ENCODE results near the gene CP.
"Not testable (repeated sequence)": the region's sequence is repeated elsewhere in the genome, so short reads cannot be mapped to it uniquely, and the experiment has no call there.

CP gene

GRCh38 chr3:149227591-149228268 lies 6.1 kb upstream of the CP start:
- no peak for DNase-seq (ENCODE audit: low read depth)

GRCh38 chr3:149226776-149227175 lies 5.1 kb upstream of the CP start:
- no peak for DNase-seq (ENCODE audit: low read depth)

GRCh38 chr3:149224736-149225594 lies 3.3 kb upstream of the CP start:
- no peak for DNase-seq (ENCODE audit: low read depth)

DNA sequence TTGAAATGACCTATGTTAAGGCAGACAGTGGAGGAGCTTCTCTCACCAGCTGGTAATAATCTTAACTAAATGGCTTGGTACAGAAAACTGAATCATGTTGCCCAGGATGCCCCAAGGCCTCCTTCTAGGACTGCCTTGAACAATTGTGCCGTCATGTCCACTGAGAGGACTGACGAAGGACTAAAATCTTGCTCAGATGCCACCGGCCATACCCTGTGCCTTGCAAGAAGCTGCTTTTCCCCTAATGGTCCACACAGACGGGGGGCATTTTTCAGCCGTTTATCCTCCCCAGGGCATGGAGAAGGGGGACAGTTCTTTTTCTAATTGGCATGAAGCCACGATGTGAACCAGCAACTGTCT lies 1.8 kb upstream of the CP start:
- no peak for DNase-seq (ENCODE audit: low read depth)

DNA sequence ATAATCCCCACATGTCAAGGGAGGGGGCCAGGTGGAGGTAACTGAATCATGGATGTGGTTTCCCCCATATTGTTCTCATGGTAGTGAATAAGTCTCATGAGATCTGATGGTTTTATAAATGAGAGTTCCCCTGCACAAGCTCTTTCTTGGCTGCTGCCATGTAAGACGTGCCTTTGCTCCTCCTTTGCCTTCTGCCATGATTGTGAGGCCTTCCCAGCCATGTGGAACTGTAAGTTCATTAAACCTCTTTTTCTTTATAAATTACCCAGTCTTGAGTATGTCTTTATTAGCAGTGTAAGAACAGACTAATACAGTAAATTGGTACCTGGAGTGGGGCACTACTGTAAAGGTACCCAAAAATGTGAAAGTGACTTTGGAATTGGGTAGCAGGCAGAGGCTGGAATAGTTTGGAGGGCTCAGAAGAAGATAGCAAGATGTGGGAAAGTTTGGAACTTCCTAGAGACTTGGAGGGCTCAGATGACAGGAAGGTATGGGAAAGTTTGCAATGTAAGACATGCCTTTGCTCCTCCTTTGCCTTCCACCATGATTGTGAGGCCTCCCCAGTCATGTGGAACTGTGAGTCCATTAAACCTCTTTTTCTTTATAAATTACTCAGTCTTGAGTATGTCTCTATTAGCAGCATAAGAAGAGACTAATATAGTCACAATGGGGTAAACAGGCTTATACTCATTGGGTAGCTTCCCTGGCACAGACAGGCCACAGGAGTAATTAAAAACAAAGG lies 2.1 kb downstream of the CP start:
- DNase-seq (ENCODE audit: low read depth) = not testable (repeated sequence)

GRCh38 chr3:149217347-149217746 lies 4.3 kb downstream of the CP start:
- DNase-seq (ENCODE audit: low read depth) = no peak

GRCh38 chr3:149216193-149216869 lies 5.3 kb downstream of the CP start:
- no peak for DNase-seq (ENCODE audit: low read depth)

DNA sequence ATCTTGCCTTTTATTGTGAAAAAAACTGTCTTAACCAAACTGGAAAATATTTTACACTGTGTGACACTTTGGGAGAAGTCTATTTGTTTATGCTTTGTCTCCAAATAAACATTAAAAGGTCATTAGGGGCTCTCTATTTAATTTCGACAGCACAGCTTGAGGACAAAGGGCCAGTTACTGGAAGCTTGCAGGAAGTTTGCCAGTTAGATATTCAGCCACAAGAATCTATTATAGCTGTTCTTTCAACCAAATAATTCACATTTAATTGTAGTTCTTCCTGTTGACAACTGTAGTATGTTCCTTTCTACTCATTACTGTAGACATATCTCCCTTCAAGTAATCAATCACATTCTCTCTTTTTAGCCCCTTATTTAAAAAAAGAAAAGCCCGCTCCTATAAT lies 6.1 kb downstream of the CP start:
- no peak for DNase-seq (ENCODE audit: low read depth)

- no peak for DNase-seq (ENCODE audit: low read depth)
Measured at GRCh38 chr3:149214702-149215101, 6.9 kb downstream of the CP start.

GRCh38 chr3:149212386-149212785 lies 9.2 kb downstream of the CP start:
- no peak for DNase-seq (ENCODE audit: low read depth)

- no peak for DNase-seq (ENCODE audit: low read depth)
Measured at GRCh38 chr3:149209431-149209830, 12.2 kb downstream of the CP start.

- no peak for DNase-seq (ENCODE audit: low read depth)
Measured at GRCh38 chr3:149207475-149207874, 14.2 kb downstream of the CP start.

- DNase-seq (ENCODE audit: low read depth) = no peak
Measured at GRCh38 chr3:149204390-149204991, 17.1 kb downstream of the CP start.

DNA sequence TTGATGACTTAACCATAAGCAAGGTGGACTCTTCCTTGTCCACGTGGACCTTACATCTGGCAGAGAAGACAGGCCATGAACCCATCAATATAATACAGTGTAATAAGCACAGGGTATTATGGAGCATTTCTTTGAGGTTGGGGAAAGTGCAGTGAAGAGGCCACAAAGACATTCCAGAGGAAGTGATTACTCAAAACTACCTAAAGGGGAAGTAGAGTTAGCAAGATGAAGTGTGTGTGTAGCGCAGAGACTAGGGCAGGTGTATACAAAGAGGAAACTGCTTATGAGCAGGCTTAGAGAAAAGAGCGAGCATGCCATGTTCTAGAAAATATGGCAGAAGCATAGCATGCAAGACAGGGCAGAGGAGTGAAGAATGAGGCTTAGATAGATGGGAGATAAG lies 17.9 kb downstream of the CP start:
- no peak for DNase-seq (ENCODE audit: low read depth)

DNA sequence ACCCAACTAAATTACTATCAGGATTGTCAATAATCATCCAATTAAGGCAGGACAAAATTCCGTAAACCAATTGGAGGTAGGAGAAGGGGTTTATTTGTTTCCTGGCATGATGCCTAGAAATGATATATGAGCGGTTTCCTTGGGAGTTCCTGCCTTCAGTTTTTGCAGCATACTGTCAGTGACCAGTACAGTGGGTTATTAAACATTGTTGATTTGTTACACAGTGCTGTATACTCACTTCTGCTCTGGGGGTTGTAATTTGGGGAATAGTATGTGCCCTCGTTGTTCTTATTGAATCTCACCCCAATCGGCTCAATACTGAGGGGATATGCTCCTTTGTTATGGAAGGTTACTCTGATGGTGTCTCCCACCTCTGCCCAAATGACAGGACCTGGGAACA lies 22.2 kb downstream of the CP start:
- no peak for DNase-seq (ENCODE audit: low read depth)

- no peak for DNase-seq (ENCODE audit: low read depth)
Measured at GRCh38 chr3:149198611-149199010, 23.0 kb downstream of the CP start.

- no peak for DNase-seq (ENCODE audit: low read depth)
Measured at GRCh38 chr3:149197669-149198068, 24.0 kb downstream of the CP start.

- not testable (repeated sequence) for DNase-seq (ENCODE audit: low read depth)
Measured at GRCh38 chr3:149196805-149197592, 24.6 kb downstream of the CP start.

DNA sequence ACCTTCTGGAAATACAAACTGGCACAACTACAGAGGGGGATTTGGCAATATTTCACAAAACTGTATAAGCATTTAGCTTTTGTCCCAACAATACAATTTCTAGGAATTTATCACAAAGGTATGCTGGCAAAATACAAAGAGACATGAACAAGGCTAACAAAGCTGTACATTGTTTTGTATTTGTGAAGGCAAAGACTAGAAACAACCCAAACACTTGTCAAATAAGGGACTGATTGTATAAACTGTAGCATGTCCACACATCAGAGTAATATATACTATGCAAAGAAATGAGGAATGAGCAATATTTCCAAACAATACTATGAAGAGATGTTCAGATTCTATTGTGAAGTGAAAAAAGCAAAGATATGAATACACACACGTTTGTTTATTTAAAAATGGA lies 26.4 kb downstream of the CP start:
- DNase-seq (ENCODE audit: low read depth) = no peak

- DNase-seq (ENCODE audit: low read depth) = no peak
Measured at GRCh38 chr3:149188494-149188893, 33.1 kb downstream of the CP start.

- no peak for DNase-seq (ENCODE audit: low read depth)
Measured at GRCh38 chr3:149186721-149187120, 34.9 kb downstream of the CP start.

Data from activated T-helper 1 cell treated with Interleukin-2 at 50 U/mL for 16 hours (primary cell).